ENCODE results near the gene KCNIP4.

Gene KCNIP4

GRCh38 chr4:21571100-21571499 is 377.5 kb downstream of the KCNIP4 start:
- no peak for DNase-seq (ENCODE audit: low read depth)

GRCh38 chr4:21569638-21570037 is 378.9 kb downstream of the KCNIP4 start:
- no peak for DNase-seq (ENCODE audit: low read depth)

GRCh38 chr4:21555083-21555482 is 393.5 kb downstream of the KCNIP4 start:
- DNase-seq (ENCODE audit: low read depth): no peak

- no peak for DNase-seq (ENCODE audit: low read depth)
Measured at GRCh38 chr4:21554500-21554899, 394.1 kb downstream of the KCNIP4 start.

DNA sequence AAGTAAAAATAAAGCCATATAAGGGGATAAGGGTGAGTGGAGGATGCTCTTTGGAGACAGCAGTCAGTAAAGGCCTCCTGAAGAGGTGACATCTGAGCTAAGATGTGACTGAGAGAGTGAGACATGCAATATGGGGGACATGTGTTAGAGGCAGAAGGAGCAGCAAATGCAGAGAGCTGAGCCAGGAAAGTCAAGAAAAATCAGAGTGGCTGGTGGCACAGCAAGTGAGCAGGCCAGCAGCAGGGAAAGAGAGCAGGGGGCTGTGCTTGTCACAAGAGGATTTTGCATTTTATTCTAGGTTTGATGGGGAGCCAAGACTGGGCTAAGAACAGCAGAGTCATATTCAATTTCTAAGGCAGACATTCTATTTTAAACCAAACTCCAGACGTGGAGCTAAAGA is 394.5 kb downstream of the KCNIP4 start:
- no peak for DNase-seq (ENCODE audit: low read depth)

GRCh38 chr4:21552455-21552854 is 396.1 kb downstream of the KCNIP4 start:
- DNase-seq (ENCODE audit: low read depth): no peak

DNA sequence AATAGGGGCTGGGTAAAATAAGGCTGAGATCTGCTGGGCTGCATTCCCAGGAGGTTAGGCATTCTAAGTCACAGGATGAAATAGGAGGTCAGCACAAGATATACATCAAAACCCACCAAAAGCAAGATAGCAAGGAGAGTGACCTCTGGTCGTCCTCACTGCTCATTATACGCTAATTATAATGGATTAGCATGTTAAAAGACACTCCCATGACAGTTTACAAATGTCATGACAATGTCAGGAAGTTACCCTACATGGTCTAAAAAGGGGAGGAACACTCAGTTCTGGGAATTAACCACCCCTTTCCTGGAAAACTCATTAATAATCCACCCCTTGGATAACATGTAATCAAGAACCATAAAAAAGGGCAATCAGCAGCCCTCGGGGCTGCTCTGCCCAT is 403.6 kb downstream of the KCNIP4 start:
- no peak for DNase-seq (ENCODE audit: low read depth)

- no peak for DNase-seq (ENCODE audit: low read depth)
Measured at GRCh38 chr4:21544415-21544814, 404.2 kb downstream of the KCNIP4 start.

DNA sequence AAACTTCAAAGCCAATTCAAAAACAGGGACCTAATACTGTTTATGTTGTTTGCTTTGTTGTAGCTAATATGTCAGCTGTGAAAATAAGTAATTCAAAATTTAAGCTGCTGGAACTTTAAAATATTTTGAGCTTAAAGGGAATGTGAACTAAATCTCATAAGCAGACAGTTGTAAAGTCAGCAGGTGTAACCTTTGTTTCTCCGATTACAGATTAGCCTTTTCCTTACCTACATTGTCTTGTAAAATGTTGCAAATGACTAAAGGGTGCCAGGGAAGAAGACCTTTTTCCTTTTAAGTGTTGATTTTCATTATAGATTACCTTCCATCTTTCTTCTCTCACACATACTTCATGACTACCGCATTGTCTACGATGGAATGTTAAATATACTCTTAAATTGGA is 405.1 kb downstream of the KCNIP4 start:
- no peak for DNase-seq (ENCODE audit: low read depth)

- no peak for DNase-seq (ENCODE audit: low read depth)
Measured at GRCh38 chr4:21535898-21536297, 412.7 kb downstream of the KCNIP4 start.

DNA sequence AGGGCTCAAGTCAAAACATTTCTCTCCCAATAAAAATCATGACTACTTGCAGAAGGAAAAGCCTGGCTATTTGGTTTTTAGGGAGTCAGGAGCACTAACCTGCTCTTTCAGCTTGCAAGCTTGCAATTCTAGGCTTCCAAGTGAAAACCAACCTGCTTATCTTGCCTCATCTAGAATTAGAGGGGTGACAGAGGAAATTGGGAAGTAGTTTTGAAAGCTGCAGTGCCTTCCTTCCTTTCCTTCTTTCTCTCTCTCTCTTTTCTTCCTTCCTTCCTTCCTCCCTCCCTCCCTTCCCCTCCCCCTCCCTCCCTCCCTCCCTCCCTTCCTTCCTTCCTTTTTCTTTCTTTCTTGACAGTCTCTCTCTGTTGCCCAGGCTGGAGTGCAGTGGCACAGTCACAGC is 417.5 kb downstream of the KCNIP4 start:
- no peak for DNase-seq (ENCODE audit: low read depth)

- no peak for DNase-seq (ENCODE audit: low read depth)
Measured at GRCh38 chr4:21529214-21529613, 419.4 kb downstream of the KCNIP4 start.

- DNase-seq (ENCODE audit: low read depth): no peak
Measured at GRCh38 chr4:21522296-21522695, 426.3 kb downstream of the KCNIP4 start.

- no peak for DNase-seq (ENCODE audit: low read depth)
Measured at GRCh38 chr4:21517126-21517859, 431.3 kb downstream of the KCNIP4 start.

- no peak for DNase-seq (ENCODE audit: low read depth)
Measured at GRCh38 chr4:21514022-21514694, 434.4 kb downstream of the KCNIP4 start.

GRCh38 chr4:21512353-21512752 is 436.2 kb downstream of the KCNIP4 start:
- no peak for DNase-seq (ENCODE audit: low read depth)

DNA sequence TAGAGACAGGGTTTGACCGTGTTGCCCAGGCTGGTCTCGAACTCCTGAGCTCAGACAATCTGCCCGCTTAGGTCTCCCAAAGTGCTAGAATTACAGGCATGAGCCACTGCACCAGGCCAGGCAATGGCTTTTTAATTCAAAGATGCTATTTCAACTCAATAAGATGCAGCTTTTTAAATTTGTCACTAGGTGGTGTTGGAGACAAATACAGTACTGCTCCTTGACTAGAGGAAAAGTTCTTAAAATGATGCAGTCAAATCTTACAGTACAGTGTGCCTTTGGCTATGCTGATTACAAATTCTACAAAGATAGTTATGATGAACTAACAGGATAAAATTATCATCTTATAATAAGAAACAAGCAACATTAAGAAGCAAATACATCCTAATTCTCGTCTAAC is 441.1 kb downstream of the KCNIP4 start:
- no peak for DNase-seq (ENCODE audit: low read depth)

GRCh38 chr4:21490682-21491081 is 457.9 kb downstream of the KCNIP4 start:
- no peak for DNase-seq (ENCODE audit: low read depth)

GRCh38 chr4:21476757-21477156 is 471.8 kb downstream of the KCNIP4 start:
- DNase-seq (ENCODE audit: low read depth): no peak

GRCh38 chr4:21474195-21474594 is 474.4 kb downstream of the KCNIP4 start:
- no peak for DNase-seq (ENCODE audit: low read depth)

DNA sequence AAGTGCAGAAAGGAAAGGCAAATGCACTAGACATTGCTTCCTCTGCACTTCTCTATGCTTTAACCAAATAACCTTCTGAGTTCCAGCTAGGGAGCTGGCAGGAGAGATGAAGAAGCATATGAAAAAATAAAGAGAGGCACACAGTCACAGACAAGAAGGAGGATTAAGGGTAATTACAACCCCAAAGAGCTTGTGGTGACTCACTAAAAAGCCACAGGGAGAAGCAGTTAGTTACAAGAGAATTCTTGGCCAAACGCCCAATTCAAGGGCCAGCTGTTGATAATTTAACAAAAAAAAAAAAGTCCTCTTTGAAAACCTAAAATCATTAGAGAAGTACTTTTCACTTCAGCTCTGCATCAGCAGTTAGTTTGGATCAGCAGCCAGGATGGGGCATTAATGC is 478.0 kb downstream of the KCNIP4 start:
- no peak for DNase-seq (ENCODE audit: low read depth)

- no peak for DNase-seq (ENCODE audit: low read depth)
Measured at GRCh38 chr4:21469438-21470300, 478.9 kb downstream of the KCNIP4 start.

DNA sequence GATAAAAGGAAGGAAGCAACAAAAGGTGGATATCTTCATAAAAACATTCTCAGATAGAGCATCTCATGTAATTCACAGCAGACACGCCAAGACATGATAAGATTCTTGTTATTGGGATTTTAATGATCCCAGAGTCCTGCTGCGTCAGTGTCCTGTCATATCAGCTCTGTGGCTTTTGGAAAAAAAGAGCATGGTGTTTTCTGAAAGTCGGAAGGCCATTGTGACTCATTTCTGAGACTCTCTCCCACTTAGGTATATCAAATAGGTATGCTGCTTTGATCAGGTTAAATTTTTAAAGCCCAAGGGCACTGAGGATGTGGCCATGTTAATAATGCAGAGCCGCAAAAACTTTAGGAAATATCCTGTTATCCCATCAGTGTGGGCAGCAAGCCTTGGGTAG is 481.0 kb downstream of the KCNIP4 start:
- DNase-seq (ENCODE audit: low read depth): no peak
